ENCODE data around the gene SAMD4A. TPM values are rescaled to one million over a fixed set of nuclear protein-coding genes. Genes with fewer than 3 reads are reported as not detected.
"Not testable (repeated sequence)": the region's sequence is repeated elsewhere in the genome, so short reads cannot be mapped to it uniquely, and the experiment has no call there.

Gene SAMD4A
- total and polyA plus RNA-seq, 8 donors: 2.9 to 12.2 (median 9.4) TPM

DNA sequence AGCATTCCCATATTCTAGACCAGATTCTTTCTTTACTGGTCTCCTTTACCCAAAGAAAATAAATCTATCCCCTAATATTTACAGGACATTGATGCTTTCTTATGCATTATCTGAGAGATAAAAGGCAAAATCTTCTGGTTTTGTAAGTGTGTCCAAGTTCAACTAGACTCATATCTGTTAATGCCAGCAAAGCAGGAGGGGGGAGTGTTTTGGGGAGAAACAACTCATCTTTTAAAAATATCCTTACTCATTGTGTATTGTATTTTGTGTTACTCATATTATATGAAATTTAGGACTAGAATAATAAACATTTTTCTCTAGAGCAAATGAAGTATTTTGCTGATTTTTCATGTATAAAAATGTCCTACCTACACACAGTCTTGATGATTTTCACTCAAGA, 54.8 kb downstream of the SAMD4A start:
- FAIRE-seq: no peak
- intact Hi-C loops (cut with DNase I): no loop called here
- H3K9me3 ChIP-seq: no peaks in the 10 kb centered on the region
- H3K4me3 ChIP-seq: no peak overlapping the region
- DNase-seq: no peak
- no peak for ATAC-seq
- H3K36me3 ChIP-seq: no peaks in the 10 kb centered on the region
- no peak for TF ChIP-seq CTCF (IDR thresholded peaks at IDR 0.05)
- H3K4me1 ChIP-seq: peaks cover 0 to 3% (median 0%) of the 10 kb centered on the region in 3 donors
- H3K27ac ChIP-seq: no peak overlapping the region
- no peaks in the 10 kb centered on the region for H3K27me3 ChIP-seq

GRCh38 chr14:54622192-54622958, 55.4 kb downstream of the SAMD4A start:
- no peak for ATAC-seq
- Histone ChIP-seq H3K36me3 (no peaks in the 10 kb centered on the region), H3K27ac (no peak overlapping the region), H3K4me1 (peaks cover 0 to 3% (median 0%) of the 10 kb centered on the region in 3 donors), H3K9me3 (no peaks in the 10 kb centered on the region), H3K4me3 (no peak overlapping the region), H3K27me3 (no peaks in the 10 kb centered on the region)
- FAIRE-seq: no peak
- DNase-seq: no peak
- intact Hi-C loops (cut with DNase I): no loop called here
- TF ChIP-seq CTCF (IDR thresholded peaks at IDR 0.05): no peak
- 90 to 91% methylated on average over 9 of the region's 9 CpGs for WGBS, 2 donors

GRCh38 chr14:54623279-54624004, 56.5 kb downstream of the SAMD4A start:
- no peak overlapping the region for H3K27ac ChIP-seq
- FAIRE-seq: no peak
- no peak for ATAC-seq
- no peaks in the 10 kb centered on the region for H3K9me3 ChIP-seq
- peaks cover 0 to 8% (median 0%) of the 10 kb centered on the region in 3 donors for H3K4me1 ChIP-seq
- 95 to 96% methylated on average over 1 of the region's 1 CpG for WGBS, 2 donors
- no peak overlapping the region for H3K4me3 ChIP-seq
- no peak for TF ChIP-seq CTCF (IDR thresholded peaks at IDR 0.05)
- no peaks in the 10 kb centered on the region for H3K27me3 ChIP-seq
- no peaks in the 10 kb centered on the region for H3K36me3 ChIP-seq
- DNase-seq: no peak
- intact Hi-C loops (cut with DNase I): no loop called here

DNA sequence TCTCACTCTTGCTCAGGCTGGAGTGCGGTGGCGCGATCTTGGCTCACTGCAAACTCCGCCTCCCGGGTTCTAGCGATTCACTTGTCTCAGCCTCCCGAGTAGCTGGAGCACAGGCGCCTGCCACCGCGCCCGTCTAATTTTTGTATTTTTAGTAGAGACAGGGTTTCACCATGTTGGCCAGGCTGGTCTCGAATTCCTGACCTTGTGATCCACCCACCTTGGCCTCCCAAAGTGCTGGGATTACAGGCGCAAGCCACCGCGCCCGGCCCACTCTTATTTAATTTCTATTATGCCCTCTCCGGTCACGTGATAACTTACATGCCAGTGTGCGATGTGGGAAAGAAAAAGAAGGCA, 57.1 kb downstream of the SAMD4A start:
- H3K27ac ChIP-seq; FAIRE-seq; DNase-seq; intact Hi-C loops (cut with DNase I); H3K4me1 ChIP-seq; ATAC-seq; H3K27me3 ChIP-seq; H3K4me3 ChIP-seq; H3K36me3 ChIP-seq; H3K9me3 ChIP-seq: not testable (repeated sequence)
- 88% methylated on average over 17 to 19 of the region's 19 CpGs for WGBS, 2 donors

GRCh38 chr14:54625112-54625511, 58.2 kb downstream of the SAMD4A start:
- intact Hi-C loops (cut with DNase I): no loop called here
- TF ChIP-seq CTCF (IDR thresholded peaks at IDR 0.05): no peak
- DNase-seq: no peak
- H3K27ac ChIP-seq: no peak overlapping the region
- H3K27me3 ChIP-seq: no peaks in the 10 kb centered on the region
- peaks cover 0 to 8% (median 0%) of the 10 kb centered on the region in 3 donors for H3K4me1 ChIP-seq
- H3K4me3 ChIP-seq: no peak overlapping the region
- FAIRE-seq: no peak
- no peaks in the 10 kb centered on the region for H3K9me3 ChIP-seq
- H3K36me3 ChIP-seq: no peaks in the 10 kb centered on the region
- no peak for ATAC-seq
- 76 to 79% methylated on average over 5 of the region's 5 CpGs for WGBS, 2 donors
